Measurements from ENCODE around the gene PHF14. TPM values are rescaled to one million over a fixed set of nuclear protein-coding genes. Genes with fewer than 3 reads are reported as not detected.

PHF14 gene
- total and polyA plus RNA-seq, 2 donors (not counting 3 experiments of a cell fraction or from before 2014, with no cell fraction given), result 8.8 to 43.4 TPM

GRCh38 chr7:11153694-11154093, 180.0 kb downstream of the PHF14 start:
- peaks cover 2% of the 10 kb centered on the region for H3K9me1 ChIP-seq (replicated peaks; ENCODE audit: control insufficient read depth, extremely low read depth, insufficient read depth, low read length)
- no peak overlapping the region for H3K4me2 ChIP-seq (ENCODE audit: insufficient read depth, low read length)
- TF ChIP-seq GATA2 (IDR thresholded peaks at IDR 0.05; ENCODE audit: insufficient read depth, insufficient read length, low read depth, low read length) (no peak), EZH2 (IDR thresholded peaks at IDR 0.05; ENCODE audit: borderline replicate concordance, low read depth, low read length, severe bottlenecking) (no peak), CTCF (IDR thresholded peaks at IDR 0.05; ENCODE audit: extremely low read depth in 1 of 2, insufficient read depth in 1 of 2, low read depth in 1 of 2, low read length in 2 of 2) (no peak), POLR2A (IDR thresholded peaks at IDR 0.05; ENCODE audit: low read depth, low read length) (no peak), FOS (IDR thresholded peaks at IDR 0.05; ENCODE audit: borderline replicate concordance, insufficient read depth, low read length) (no peak), POLR2AphosphoS5 (IDR thresholded peaks at IDR 0.05; ENCODE audit: insufficient read depth, low read depth, low read length) (no peak), MYC (IDR thresholded peaks at IDR 0.05; ENCODE audit: low read depth, low read length) (no peak), JUN (IDR thresholded peaks at IDR 0.05; ENCODE audit: borderline replicate concordance, insufficient read depth, insufficient read length, low read depth) (no peak), MAX (IDR thresholded peaks at IDR 0.05; ENCODE audit: insufficient read depth, insufficient read length) (no peak)
- H3K4me1 ChIP-seq (ENCODE audit: control insufficient read depth, extremely low read depth, insufficient read depth, low read length), result no peaks in the 10 kb centered on the region
- no peaks in the 10 kb centered on the region for H3K27me3 ChIP-seq (ENCODE audit: control insufficient read depth in 2 of 2, insufficient read depth in 2 of 2, low read length in 2 of 2)
- no peak for FAIRE-seq
- no peak overlapping the region for H2AFZ ChIP-seq (ENCODE audit: low read depth, low read length)
- H3K27ac ChIP-seq (ENCODE audit: insufficient read depth, low read depth, low read length), result no peak overlapping the region
- ChIA-PET CTCF (no interaction called here), POLR2A (no interaction called here)
- H3K9ac ChIP-seq (replicated peaks; ENCODE audit: extremely low read depth, insufficient read depth, low read length), result no peak overlapping the region
- H3K4me3 ChIP-seq (replicated peaks in 1 of 3; ENCODE audit: insufficient read depth in 1 of 3, low read depth in 1 of 3, low read length in 3 of 3), result no peak overlapping the region
- H3K36me3 ChIP-seq (ENCODE audit: control insufficient read depth in 2 of 2, extremely low read depth in 1 of 2, insufficient read depth in 2 of 2, low read length in 2 of 2), result no peaks in the 10 kb centered on the region
- intact Hi-C loops (cut with micrococcal nuclease) (no loop called here), dilution Hi-C loops (cut with MboI; ENCODE audit: extremely low pct_ligation_motif_present, low sequenced_read_pairs) (no loop called here)
- H3K79me2 ChIP-seq (ENCODE audit: control insufficient read depth, insufficient read depth, low read length), result no peaks in the 10 kb centered on the region
- no peaks in the 10 kb centered on the region for H3K9me3 ChIP-seq (replicated peaks; ENCODE audit: control insufficient read depth, insufficient read depth, low read length)
- no TSS peak for BruUV-seq (replicated peaks)
- no peaks in the 10 kb centered on the region for H4K20me1 ChIP-seq (replicated peaks; ENCODE audit: control insufficient read depth, extremely low read depth, insufficient read depth, low read length)
- DNase-seq (ENCODE audit: low read depth, low spot score), result no peak
